ENCODE data around the gene ANKRD13A. TPM values are rescaled to one million over a fixed set of nuclear protein-coding genes. Genes with fewer than 3 reads are reported as not detected.

Gene ANKRD13A
- total and polyA plus RNA-seq, 2 of the 13 experiments (the other 11 are each of a cell fraction or from before 2014, with no cell fraction given), result 34.1 to 41.6 TPM

DNA sequence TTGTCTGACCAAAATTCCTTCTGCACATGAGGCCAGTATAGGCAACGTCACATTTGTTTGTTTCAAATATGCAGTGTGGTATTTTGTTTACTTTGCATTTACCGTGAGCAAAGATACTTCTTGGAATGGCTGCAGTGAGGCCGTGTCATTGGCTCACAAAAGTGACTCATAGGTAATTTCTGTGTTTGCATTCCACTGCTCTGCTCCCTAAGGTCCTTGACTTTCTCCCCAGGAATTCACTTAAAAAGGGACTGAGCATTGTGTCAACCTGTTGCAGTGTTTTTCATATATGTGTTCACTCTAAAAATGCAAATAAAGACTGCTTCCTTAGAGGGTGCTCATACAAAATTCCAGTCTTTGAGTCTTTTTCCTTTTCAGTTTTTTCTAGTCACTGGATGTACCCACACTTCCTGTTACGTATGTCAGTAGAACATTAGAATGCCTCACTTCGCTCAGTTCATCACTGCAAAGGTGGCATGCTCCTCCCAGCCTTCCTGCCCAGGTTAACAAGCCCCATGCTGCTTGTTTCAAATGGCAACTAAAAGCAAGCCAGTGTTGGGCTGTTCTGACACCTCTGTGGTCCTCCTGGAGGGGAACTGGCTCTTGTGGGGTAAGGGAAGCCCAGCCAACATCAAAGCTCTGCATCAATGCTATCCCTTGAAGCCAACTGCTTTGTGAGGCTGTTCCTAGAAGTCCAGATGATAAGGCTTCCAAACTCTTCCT is 40.0 kb downstream of the ANKRD13A start (continued):
- TF ChIP-seq, protein P1, sequence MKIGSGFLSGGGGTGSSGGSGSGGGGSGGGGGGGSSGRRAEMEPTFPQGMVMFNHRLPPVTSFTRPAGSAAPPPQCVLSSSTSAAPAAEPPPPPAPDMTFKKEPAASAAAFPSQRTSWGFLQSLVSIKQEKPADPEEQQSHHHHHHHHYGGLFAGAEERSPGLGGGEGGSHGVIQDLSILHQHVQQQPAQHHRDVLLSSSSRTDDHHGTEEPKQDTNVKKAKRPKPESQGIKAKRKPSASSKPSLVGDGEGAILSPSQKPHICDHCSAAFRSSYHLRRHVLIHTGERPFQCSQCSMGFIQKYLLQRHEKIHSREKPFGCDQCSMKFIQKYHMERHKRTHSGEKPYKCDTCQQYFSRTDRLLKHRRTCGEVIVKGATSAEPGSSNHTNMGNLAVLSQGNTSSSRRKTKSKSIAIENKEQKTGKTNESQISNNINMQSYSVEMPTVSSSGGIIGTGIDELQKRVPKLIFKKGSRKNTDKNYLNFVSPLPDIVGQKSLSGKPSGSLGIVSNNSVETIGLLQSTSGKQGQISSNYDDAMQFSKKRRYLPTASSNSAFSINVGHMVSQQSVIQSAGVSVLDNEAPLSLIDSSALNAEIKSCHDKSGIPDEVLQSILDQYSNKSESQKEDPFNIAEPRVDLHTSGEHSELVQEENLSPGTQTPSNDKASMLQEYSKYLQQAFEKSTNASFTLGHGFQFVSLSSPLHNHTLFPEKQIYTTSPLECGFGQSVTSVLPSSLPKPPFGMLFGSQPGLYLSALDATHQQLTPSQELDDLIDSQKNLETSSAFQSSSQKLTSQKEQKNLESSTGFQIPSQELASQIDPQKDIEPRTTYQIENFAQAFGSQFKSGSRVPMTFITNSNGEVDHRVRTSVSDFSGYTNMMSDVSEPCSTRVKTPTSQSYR (CRISPR knock-in tag; IDR thresholded peaks at IDR 0.05; ENCODE audit: borderline replicate concordance), result no peak
- TF ChIP-seq ZNF441 (CRISPR knock-in tag; IDR thresholded peaks at IDR 0.05; ENCODE audit: borderline replicate concordance) (no peak; the same call in 1 of the 2 replicates), XRCC5 (optimal IDR thresholded peaks at IDR 0.05; ENCODE audit: low read length) (no peak), ZNF768 (CRISPR knock-in tag; IDR thresholded peaks at IDR 0.05) (no peak), ZBTB40 (IDR thresholded peaks at IDR 0.05) (no peak), ZBTB40 (CRISPR knock-in tag; IDR thresholded peaks at IDR 0.05) (no peak; the same call in 1 of the 2 replicates), MYNN (CRISPR knock-in tag; IDR thresholded peaks at IDR 0.05; ENCODE audit: low read depth) (no peak), PCBP2 (optimal IDR thresholded peaks at IDR 0.05; ENCODE audit: low read depth, low read length, poor library complexity, severe bottlenecking) (no peak)
- TF ChIP-seq, protein P2, sequence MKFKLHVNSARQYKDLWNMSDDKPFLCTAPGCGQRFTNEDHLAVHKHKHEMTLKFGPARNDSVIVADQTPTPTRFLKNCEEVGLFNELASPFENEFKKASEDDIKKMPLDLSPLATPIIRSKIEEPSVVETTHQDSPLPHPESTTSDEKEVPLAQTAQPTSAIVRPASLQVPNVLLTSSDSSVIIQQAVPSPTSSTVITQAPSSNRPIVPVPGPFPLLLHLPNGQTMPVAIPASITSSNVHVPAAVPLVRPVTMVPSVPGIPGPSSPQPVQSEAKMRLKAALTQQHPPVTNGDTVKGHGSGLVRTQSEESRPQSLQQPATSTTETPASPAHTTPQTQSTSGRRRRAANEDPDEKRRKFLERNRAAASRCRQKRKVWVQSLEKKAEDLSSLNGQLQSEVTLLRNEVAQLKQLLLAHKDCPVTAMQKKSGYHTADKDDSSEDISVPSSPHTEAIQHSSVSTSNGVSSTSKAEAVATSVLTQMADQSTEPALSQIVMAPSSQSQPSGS (CRISPR knock-in tag; IDR thresholded peaks at IDR 0.05), result peak; percentile 93
- TF ChIP-seq, protein P3, sequence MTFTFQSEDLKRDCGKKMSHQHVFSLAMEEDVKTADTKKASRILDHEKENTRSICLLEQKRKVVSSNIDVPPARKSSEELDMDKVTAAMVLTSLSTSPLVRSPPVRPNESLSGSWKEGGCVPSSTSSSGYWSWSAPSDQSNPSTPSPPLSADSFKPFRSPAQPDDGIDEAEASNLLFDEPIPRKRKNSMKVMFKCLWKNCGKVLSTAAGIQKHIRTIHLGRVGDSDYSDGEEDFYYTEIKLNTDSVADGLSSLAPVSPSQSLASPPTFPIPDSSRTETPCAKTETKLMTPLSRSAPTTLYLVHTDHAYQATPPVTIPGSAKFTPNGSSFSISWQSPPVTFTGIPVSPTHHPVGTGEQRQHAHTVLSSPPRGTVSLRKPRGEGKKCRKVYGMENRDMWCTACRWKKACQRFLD (CRISPR knock-in tag; IDR thresholded peaks at IDR 0.05; ENCODE audit: borderline replicate concordance), result no peak
- TF ChIP-seq, protein P4, sequence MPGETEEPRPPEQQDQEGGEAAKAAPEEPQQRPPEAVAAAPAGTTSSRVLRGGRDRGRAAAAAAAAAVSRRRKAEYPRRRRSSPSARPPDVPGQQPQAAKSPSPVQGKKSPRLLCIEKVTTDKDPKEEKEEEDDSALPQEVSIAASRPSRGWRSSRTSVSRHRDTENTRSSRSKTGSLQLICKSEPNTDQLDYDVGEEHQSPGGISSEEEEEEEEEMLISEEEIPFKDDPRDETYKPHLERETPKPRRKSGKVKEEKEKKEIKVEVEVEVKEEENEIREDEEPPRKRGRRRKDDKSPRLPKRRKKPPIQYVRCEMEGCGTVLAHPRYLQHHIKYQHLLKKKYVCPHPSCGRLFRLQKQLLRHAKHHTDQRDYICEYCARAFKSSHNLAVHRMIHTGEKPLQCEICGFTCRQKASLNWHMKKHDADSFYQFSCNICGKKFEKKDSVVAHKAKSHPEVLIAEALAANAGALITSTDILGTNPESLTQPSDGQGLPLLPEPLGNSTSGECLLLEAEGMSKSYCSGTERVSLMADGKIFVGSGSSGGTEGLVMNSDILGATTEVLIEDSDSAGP (CRISPR knock-in tag; IDR thresholded peaks at IDR 0.05; ENCODE audit: borderline replicate concordance), result no peak

Measured in HepG2 (cell line).